Measurements from ENCODE around the gene POU2AF2. TPM values are rescaled to one million over a fixed set of nuclear protein-coding genes. Genes with fewer than 3 reads are reported as not detected.

Gene POU2AF2
- total and polyA plus RNA-seq, 3 donors from 2014 or later = 2.5 to 7.9 (median 5.2) TPM

- intact Hi-C loops (cut with DNase I; ENCODE audit: low total_unique reads) = no loop called here
- TF ChIP-seq POLR2A (IDR thresholded peaks at IDR 0.05) (no peak), CTCF (IDR thresholded peaks at IDR 0.05) (no peak)
- Histone ChIP-seq H3K36me3 (ENCODE audit: low read depth, missing control alignments) (no peaks in the 10 kb centered on the region), H3K4me1 (no peaks in the 10 kb centered on the region), H3K27ac (no peak overlapping the region), H3K9me3 (no peaks in the 10 kb centered on the region), H3K27me3 (no peaks in the 10 kb centered on the region), H3K4me3 (no peak overlapping the region)
- no peak for DNase-seq
- WGBS, 2 donors = 82 to 100% methylated on average over 1 of the region's 1 CpG
Observed at GRCh38 chr11:111253131-111253530, 7.6 kb downstream of the POU2AF2 start.

GRCh38 chr11:111253630-111254029 lies 8.1 kb downstream of the POU2AF2 start:
- no peaks in the 10 kb centered on the region for H3K9me3 ChIP-seq
- TF ChIP-seq POLR2A (IDR thresholded peaks at IDR 0.05) = no peak
- TF ChIP-seq CTCF (IDR thresholded peaks at IDR 0.05) = no peak

GRCh38 chr11:111258046-111258445 lies 12.5 kb downstream of the POU2AF2 start:
- no peaks in the 10 kb centered on the region for H3K9me3 ChIP-seq
- intact Hi-C loops (cut with DNase I; ENCODE audit: low total_unique reads) = no loop called here

More at GRCh38 chr11:111253630-111254029, 8.1 kb downstream of the POU2AF2 start:
- H3K27me3 ChIP-seq = no peaks in the 10 kb centered on the region
- no peak for DNase-seq
- H3K36me3 ChIP-seq (ENCODE audit: low read depth, missing control alignments) = no peaks in the 10 kb centered on the region
- intact Hi-C loops (cut with DNase I; ENCODE audit: low total_unique reads) = no loop called here
- H3K4me3 ChIP-seq = no peak overlapping the region
- WGBS, 2 donors = 93% methylated on average over 5 of the region's 5 CpGs
- no peaks in the 10 kb centered on the region for H3K4me1 ChIP-seq
- no peak overlapping the region for H3K27ac ChIP-seq

GRCh38 chr11:111259896-111260295 lies 14.4 kb downstream of the POU2AF2 start:
- WGBS, 2 donors = 95 to 97% methylated on average over 4 of the region's 4 CpGs
- intact Hi-C loops (cut with DNase I; ENCODE audit: low total_unique reads) = no loop called here
- TF ChIP-seq POLR2A (IDR thresholded peaks at IDR 0.05) (no peak), CTCF (IDR thresholded peaks at IDR 0.05) (no peak)

More at GRCh38 chr11:111258046-111258445, 12.5 kb downstream of the POU2AF2 start:
- no peaks in the 10 kb centered on the region for H3K36me3 ChIP-seq (ENCODE audit: low read depth, missing control alignments)
- no peak for DNase-seq
- no peaks in the 10 kb centered on the region for H3K27me3 ChIP-seq
- TF ChIP-seq POLR2A (IDR thresholded peaks at IDR 0.05) (no peak), CTCF (IDR thresholded peaks at IDR 0.05) (no peak)
- 92 to 95% methylated on average over 4 of the region's 4 CpGs for WGBS, 2 donors
- no peak overlapping the region for H3K4me3 ChIP-seq
- no peaks in the 10 kb centered on the region for H3K4me1 ChIP-seq
- H3K27ac ChIP-seq = no peak overlapping the region

GRCh38 chr11:111260811-111261210 lies 15.3 kb downstream of the POU2AF2 start:
- Histone ChIP-seq H3K4me1 (no peaks in the 10 kb centered on the region), H3K27ac (no peak overlapping the region), H3K4me3 (no peak overlapping the region), H3K36me3 (ENCODE audit: low read depth, missing control alignments) (no peaks in the 10 kb centered on the region), H3K27me3 (no peaks in the 10 kb centered on the region), H3K9me3 (no peaks in the 10 kb centered on the region)
- WGBS, 2 donors = 82 to 93% methylated on average over 4 of the region's 4 CpGs
- no peak for DNase-seq
- no peak for TF ChIP-seq POLR2A (IDR thresholded peaks at IDR 0.05)
- TF ChIP-seq CTCF (IDR thresholded peaks at IDR 0.05) = no peak
- intact Hi-C loops (cut with DNase I; ENCODE audit: low total_unique reads) = no loop called here

More at GRCh38 chr11:111259896-111260295, 14.4 kb downstream of the POU2AF2 start:
- H3K4me1 ChIP-seq = no peaks in the 10 kb centered on the region
- no peak overlapping the region for H3K27ac ChIP-seq
- H3K36me3 ChIP-seq (ENCODE audit: low read depth, missing control alignments) = no peaks in the 10 kb centered on the region
- no peaks in the 10 kb centered on the region for H3K9me3 ChIP-seq
- H3K27me3 ChIP-seq = no peaks in the 10 kb centered on the region
- no peak overlapping the region for H3K4me3 ChIP-seq
- no peak for DNase-seq

Measured in testis (tissue), 3 donors.